ENCODE results near the gene RPL26.

The RPL26 gene

GRCh38 chr17:8426094-8426720, 43.2 kb upstream of the RPL26 start:
- Histone ChIP-seq H3K27ac (ENCODE audit: low read depth, low read length) (no peak overlapping the region), H3K36me3 (ENCODE audit: control insufficient read depth, low read length) (no peaks in the 10 kb centered on the region), H3F3A (ENCODE audit: control insufficient read depth, insufficient read depth) (no peaks in the 10 kb centered on the region), H3K4me1 (ENCODE audit: control insufficient read depth, low read length) (no peaks in the 10 kb centered on the region), H3K79me2 (ENCODE audit: control insufficient read depth, low read length) (no peaks in the 10 kb centered on the region), H3K9me3 (ENCODE audit: control insufficient read depth, insufficient read depth, low read length) (no peaks in the 10 kb centered on the region), H3K4me2 (ENCODE audit: low read length) (no peak overlapping the region), H3K9me2 (replicated peaks; ENCODE audit: control insufficient read depth, low read length) (no peaks in the 10 kb centered on the region), H3K4me3 (ENCODE audit: low read length) (no peak overlapping the region), H4K20me1 (ENCODE audit: control insufficient read depth, insufficient read depth, low read depth, low read length) (no peaks in the 10 kb centered on the region), H3K27me3 (ENCODE audit: control insufficient read depth, low read length) (peaks cover 10% of the 10 kb centered on the region)
- TF ChIP-seq EZH2phosphoT487 (IDR thresholded peaks at IDR 0.05; ENCODE audit: borderline replicate concordance, low read length): no peak
- TF ChIP-seq, protein P1, sequence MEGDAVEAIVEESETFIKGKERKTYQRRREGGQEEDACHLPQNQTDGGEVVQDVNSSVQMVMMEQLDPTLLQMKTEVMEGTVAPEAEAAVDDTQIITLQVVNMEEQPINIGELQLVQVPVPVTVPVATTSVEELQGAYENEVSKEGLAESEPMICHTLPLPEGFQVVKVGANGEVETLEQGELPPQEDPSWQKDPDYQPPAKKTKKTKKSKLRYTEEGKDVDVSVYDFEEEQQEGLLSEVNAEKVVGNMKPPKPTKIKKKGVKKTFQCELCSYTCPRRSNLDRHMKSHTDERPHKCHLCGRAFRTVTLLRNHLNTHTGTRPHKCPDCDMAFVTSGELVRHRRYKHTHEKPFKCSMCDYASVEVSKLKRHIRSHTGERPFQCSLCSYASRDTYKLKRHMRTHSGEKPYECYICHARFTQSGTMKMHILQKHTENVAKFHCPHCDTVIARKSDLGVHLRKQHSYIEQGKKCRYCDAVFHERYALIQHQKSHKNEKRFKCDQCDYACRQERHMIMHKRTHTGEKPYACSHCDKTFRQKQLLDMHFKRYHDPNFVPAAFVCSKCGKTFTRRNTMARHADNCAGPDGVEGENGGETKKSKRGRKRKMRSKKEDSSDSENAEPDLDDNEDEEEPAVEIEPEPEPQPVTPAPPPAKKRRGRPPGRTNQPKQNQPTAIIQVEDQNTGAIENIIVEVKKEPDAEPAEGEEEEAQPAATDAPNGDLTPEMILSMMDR (IDR thresholded peaks at IDR 0.05; ENCODE audit: low read depth, low read length, poor library complexity, severe bottlenecking): no peak

DNA sequence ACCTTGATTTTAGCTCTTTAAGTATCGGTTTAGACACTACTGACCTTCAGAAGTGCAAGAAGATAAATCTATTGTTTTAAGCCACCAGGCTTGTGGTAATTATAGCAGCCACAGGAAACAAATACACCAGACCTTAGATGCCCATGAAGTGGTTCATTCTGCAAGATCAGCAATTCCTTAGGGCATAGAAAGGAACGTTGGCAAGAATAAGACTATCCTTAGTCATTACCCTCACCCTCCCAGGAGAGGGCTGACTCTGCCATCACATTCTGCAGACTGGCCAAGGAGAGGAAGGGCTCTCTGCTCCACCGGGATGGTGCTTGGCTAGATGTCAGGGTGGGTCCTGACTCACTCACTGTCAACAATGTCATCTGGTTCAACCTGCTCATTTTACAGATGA, 38.6 kb upstream of the RPL26 start:
- Histone ChIP-seq H3K4me1 (ENCODE audit: control insufficient read depth, low read length) (no peaks in the 10 kb centered on the region), H3F3A (ENCODE audit: control insufficient read depth, insufficient read depth) (no peaks in the 10 kb centered on the region), H3K4me3 (ENCODE audit: low read length) (no peak overlapping the region), H3K9me3 (ENCODE audit: control insufficient read depth, insufficient read depth, low read length) (no peaks in the 10 kb centered on the region), H3K27me3 (ENCODE audit: control insufficient read depth, low read length) (peaks cover 43% of the 10 kb centered on the region), H3K79me2 (ENCODE audit: control insufficient read depth, low read length) (no peaks in the 10 kb centered on the region), H3K27ac (ENCODE audit: low read depth, low read length) (no peak overlapping the region), H4K20me1 (ENCODE audit: control insufficient read depth, insufficient read depth, low read depth, low read length) (no peaks in the 10 kb centered on the region), H3K9me2 (replicated peaks; ENCODE audit: control insufficient read depth, low read length) (no peaks in the 10 kb centered on the region), H3K36me3 (ENCODE audit: control insufficient read depth, low read length) (no peaks in the 10 kb centered on the region), H3K4me2 (ENCODE audit: low read length) (no peak overlapping the region)
- TF ChIP-seq EZH2phosphoT487 (IDR thresholded peaks at IDR 0.05; ENCODE audit: borderline replicate concordance, low read length): no peak
- TF ChIP-seq, protein P1 (IDR thresholded peaks at IDR 0.05; ENCODE audit: low read depth, low read length, poor library complexity, severe bottlenecking): no peak

- H4K20me1 ChIP-seq (ENCODE audit: control insufficient read depth, insufficient read depth, low read depth, low read length): no peaks in the 10 kb centered on the region
- no peaks in the 10 kb centered on the region for H3K4me1 ChIP-seq (ENCODE audit: control insufficient read depth, low read length)
- no peak overlapping the region for H3K27ac ChIP-seq (ENCODE audit: low read depth, low read length)
- no peak overlapping the region for H3K4me2 ChIP-seq (ENCODE audit: low read length)
- H3K9me2 ChIP-seq (replicated peaks; ENCODE audit: control insufficient read depth, low read length): no peaks in the 10 kb centered on the region
- H3K36me3 ChIP-seq (ENCODE audit: control insufficient read depth, low read length): no peaks in the 10 kb centered on the region
- no peaks in the 10 kb centered on the region for H3F3A ChIP-seq (ENCODE audit: control insufficient read depth, insufficient read depth)
- no peaks in the 10 kb centered on the region for H3K9me3 ChIP-seq (ENCODE audit: control insufficient read depth, insufficient read depth, low read length)
- H3K4me3 ChIP-seq (ENCODE audit: low read length): no peak overlapping the region
- peaks cover 49% of the 10 kb centered on the region for H3K27me3 ChIP-seq (ENCODE audit: control insufficient read depth, low read length)
- H3K79me2 ChIP-seq (ENCODE audit: control insufficient read depth, low read length): no peaks in the 10 kb centered on the region
- no peak for TF ChIP-seq EZH2phosphoT487 (IDR thresholded peaks at IDR 0.05; ENCODE audit: borderline replicate concordance, low read length)
- TF ChIP-seq, protein P1 (IDR thresholded peaks at IDR 0.05; ENCODE audit: low read depth, low read length, poor library complexity, severe bottlenecking): no peak
Measured at GRCh38 chr17:8420041-8420934, 37.3 kb upstream of the RPL26 start.
